HepG2 (cell line): Measurements from ENCODE around the gene PAM16. TPM values are rescaled to one million over a fixed set of nuclear protein-coding genes. Genes with fewer than 3 reads are reported as not detected.

Experiments used
- CENPBD1 ChIP-seq: sonication (generic); formaldehyde crosslinking; IDR thresholded peaks from 2 replicates; pipeline ENCODE4 v1.8.0; 2022; ENCODE audit warnings: missing genetic modification reagents, low read depth, mild to moderate bottlenecking, borderline replicate concordance
- CHCHD3 ChIP-seq: sonication (generic); formaldehyde crosslinking; IDR thresholded peaks from 2 replicates; pipeline ENCODE4 v1.8.0; 2022; ENCODE audit warnings: mild to moderate bottlenecking, missing genetic modification reagents, moderate library complexity
- LRRFIP1 ChIP-seq: sonication (generic); formaldehyde crosslinking; conservative IDR thresholded peaks from 2 replicates; pipeline ENCODE4 v1.4.0; 2020; ENCODE audit warnings: missing genetic modification reagents
- MLLT10 ChIP-seq: sonication (generic); formaldehyde crosslinking; IDR thresholded peaks from 2 replicates; pipeline ENCODE4 v1.4.0; 2020; ENCODE audit warnings: missing genetic modification reagents
- MTA3 ChIP-seq: sonication (generic); formaldehyde crosslinking; IDR thresholded peaks from 2 replicates; pipeline ENCODE4 v1.4.0; 2020; ENCODE audit warnings: missing genetic modification reagents
- ZBTB33 ChIP-seq: sonication (generic); formaldehyde crosslinking; IDR thresholded peaks from 2 replicates; pipeline ENCODE4 v1.4.0; 2020; ENCODE audit warnings: missing genetic modification reagents
- ZHX2 ChIP-seq, 2 experiments: sonication (generic) in 1 of 2; formaldehyde crosslinking in 1 of 2; IDR thresholded peaks; 2 replicates each; pipeline versions ENCODE4 v1.6.1 to v1.9.0; 2014 to 2022; ENCODE audit warnings: antibody characterized with exemption in 1 of 2, borderline replicate concordance in 1 of 2, inconsistent platforms in 1 of 2, low read depth in 1 of 2, missing genetic modification reagents in 1 of 2
- ZNF362 ChIP-seq: sonication (generic); formaldehyde crosslinking; IDR thresholded peaks from 2 replicates; pipeline ENCODE4 v1.4.0; 2020; ENCODE audit warnings: missing genetic modification reagents, mild to moderate bottlenecking, borderline replicate concordance
- polyA plus RNA-seq, 8 experiments: library from polyadenylated mRNA; depleted of rRNA in 3 of 8; stranded (reverse) in 7 of 8; unstranded in 1 of 8; fragments of >200 nt; fragmentation: Illumina TruSeq in 4 of 8; extraction: Trizol in 4 of 8; gene quantifications; 2 replicates each; pipeline versions ENCODE4 v1.2.1 to v1.2.3, GENCODE V29; 2011 to 2016; ENCODE audit warnings: low read depth in 4 of 8, missing spikeins in 1 of 8, mixed read lengths in 1 of 8; ENCODE audit not compliant: insufficient read depth in 1 of 8
- total RNA-seq, 5 experiments: library from RNA; depleted of rRNA; stranded (reverse); fragments of >200 nt; fragmentation: Illumina TruSeq; extraction: Trizol; gene quantifications; 2 replicates each; pipeline ENCODE4 v1.2.3, GENCODE V29; 2016; ENCODE audit warnings: low read depth in 1 of 5
- TF ChIP-seq, protein P1 (sequence below): sonication (generic); formaldehyde crosslinking; IDR thresholded peaks from 2 replicates; pipeline ENCODE4 v1.4.0; 2020; ENCODE audit warnings: low read depth, missing genetic modification reagents

Gene PAM16
- total and polyA plus RNA-seq, 2 of the 13 experiments (the other 11 are each of a cell fraction or from before 2014, with no cell fraction given) = 51.5 to 51.8 TPM

- TF ChIP-seq ZNF362 (CRISPR knock-in tag) (no peak), CENPBD1 (CRISPR knock-in tag) (no peak), ZHX2 (IDR thresholded peaks at IDR 0.05; ENCODE audit: low read depth) (no peak), ZHX2 (CRISPR knock-in tag; IDR thresholded peaks at IDR 0.05; ENCODE audit: borderline replicate concordance) (no peak), MTA3 (CRISPR knock-in tag) (no peak), MLLT10 (CRISPR knock-in tag) (no peak), CHCHD3 (CRISPR knock-in tag) (no peak), ZBTB33 (no peak; the same call in 1 of the 2 replicates), LRRFIP1 (CRISPR knock-in tag) (no peak)
- TF ChIP-seq, protein P1, sequence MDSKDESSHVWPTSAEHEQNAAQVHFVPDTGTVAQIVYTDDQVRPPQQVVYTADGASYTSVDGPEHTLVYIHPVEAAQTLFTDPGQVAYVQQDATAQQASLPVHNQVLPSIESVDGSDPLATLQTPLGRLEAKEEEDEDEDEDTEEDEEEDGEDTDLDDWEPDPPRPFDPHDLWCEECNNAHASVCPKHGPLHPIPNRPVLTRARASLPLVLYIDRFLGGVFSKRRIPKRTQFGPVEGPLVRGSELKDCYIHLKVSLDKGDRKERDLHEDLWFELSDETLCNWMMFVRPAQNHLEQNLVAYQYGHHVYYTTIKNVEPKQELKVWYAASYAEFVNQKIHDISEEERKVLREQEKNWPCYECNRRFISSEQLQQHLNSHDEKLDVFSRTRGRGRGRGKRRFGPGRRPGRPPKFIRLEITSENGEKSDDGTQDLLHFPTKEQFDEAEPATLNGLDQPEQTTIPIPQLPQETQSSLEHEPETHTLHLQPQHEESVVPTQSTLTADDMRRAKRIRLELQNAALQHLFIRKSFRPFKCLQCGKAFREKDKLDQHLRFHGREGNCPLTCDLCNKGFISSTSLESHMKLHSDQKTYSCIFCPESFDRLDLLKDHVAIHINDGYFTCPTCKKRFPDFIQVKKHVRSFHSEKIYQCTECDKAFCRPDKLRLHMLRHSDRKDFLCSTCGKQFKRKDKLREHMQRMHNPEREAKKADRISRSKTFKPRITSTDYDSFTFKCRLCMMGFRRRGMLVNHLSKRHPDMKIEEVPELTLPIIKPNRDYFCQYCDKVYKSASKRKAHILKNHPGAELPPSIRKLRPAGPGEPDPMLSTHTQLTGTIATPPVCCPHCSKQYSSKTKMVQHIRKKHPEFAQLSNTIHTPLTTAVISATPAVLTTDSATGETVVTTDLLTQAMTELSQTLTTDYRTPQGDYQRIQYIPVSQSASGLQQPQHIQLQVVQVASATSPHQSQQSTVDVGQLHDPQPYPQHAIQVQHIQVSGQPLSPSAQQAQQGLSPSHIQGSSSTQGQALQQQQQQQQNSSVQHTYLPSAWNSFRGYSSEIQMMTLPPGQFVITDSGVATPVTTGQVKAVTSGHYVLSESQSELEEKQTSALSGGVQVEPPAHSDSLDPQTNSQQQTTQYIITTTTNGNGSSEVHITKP (CRISPR knock-in tag) = no peak
Measured at GRCh38 chr16:4378999-4379690, 28.0 kb upstream of the PAM16 start (continued).
